Stimulated activated CD8-positive, alpha-beta memory T cell treated with anti-CD3 and anti-CD28 coated beads, Interleukin-4, amount 100 ng/mL, for 24 hours (primary cell): ENCODE results near the gene ORC1.

Source experiments
- DNase-seq: peaks from one replicate; pipeline ENCODE4 v3.0.0-alpha.2; 2020; ENCODE audit warnings: low read depth

Gene ORC1

GRCh38 chr1:52343979-52344378, 60.2 kb downstream of the ORC1 start:
- no peak for DNase-seq

- DNase-seq = no peak
Observed at GRCh38 chr1:52341655-52342260, 62.5 kb downstream of the ORC1 start.

- no peak for DNase-seq
Observed at GRCh38 chr1:52337439-52337838, 66.8 kb downstream of the ORC1 start.

GRCh38 chr1:52334906-52335528, 69.2 kb downstream of the ORC1 start:
- no peak for DNase-seq

- no peak for DNase-seq
Observed at GRCh38 chr1:52332411-52332810, 71.8 kb downstream of the ORC1 start.

- no peak for DNase-seq
Observed at GRCh38 chr1:52328615-52329014, 75.6 kb downstream of the ORC1 start.

- no peak for DNase-seq
Observed at GRCh38 chr1:52325786-52326185, 78.4 kb downstream of the ORC1 start.

- DNase-seq = no peak
Observed at GRCh38 chr1:52323731-52324130, 80.5 kb downstream of the ORC1 start.
